Measurements from ENCODE around the gene TMEM263.

DNA sequence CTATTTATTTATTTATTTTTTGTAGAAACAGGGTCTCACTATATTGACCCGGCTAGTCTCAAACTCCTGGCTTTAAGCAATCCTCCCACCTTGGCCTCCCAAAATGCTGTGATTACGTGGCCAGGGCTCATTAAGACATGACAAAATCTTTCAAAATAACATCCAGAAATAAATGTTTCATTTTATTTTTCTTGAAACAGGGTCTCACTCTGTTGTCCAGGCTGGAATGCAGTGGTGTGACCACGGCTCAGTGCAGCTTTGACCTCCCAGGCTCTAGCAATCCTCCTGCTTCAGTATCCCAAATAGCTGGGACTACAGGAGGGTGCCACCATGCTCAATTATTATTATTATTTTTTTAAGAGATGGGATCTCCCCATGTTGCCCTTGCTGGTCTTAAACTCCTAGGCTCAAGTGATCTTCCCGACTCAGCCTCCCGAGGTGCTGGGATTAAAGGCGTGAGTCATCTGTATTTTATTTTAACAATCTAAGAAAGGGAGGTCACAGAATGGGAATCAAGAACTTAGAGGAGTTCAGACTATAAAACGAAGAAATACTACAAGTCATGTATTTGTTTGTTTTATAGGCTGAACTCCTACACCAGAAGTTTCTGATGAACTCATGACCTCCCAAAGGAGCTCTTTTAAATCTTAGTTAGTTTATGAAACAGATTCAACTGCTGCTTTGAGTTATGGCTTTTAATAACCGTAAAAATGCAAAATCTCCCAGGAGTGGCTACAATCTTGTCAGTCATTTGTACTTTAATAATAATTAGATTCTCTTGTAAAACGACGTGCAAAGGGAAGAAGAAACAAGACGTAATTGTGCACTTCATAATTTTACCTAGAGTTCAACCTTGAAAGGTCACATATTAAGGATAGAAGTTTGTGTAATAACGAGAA, 2.1 kb upstream of the TMEM263 start:
- TF ChIP-seq, protein P1, sequence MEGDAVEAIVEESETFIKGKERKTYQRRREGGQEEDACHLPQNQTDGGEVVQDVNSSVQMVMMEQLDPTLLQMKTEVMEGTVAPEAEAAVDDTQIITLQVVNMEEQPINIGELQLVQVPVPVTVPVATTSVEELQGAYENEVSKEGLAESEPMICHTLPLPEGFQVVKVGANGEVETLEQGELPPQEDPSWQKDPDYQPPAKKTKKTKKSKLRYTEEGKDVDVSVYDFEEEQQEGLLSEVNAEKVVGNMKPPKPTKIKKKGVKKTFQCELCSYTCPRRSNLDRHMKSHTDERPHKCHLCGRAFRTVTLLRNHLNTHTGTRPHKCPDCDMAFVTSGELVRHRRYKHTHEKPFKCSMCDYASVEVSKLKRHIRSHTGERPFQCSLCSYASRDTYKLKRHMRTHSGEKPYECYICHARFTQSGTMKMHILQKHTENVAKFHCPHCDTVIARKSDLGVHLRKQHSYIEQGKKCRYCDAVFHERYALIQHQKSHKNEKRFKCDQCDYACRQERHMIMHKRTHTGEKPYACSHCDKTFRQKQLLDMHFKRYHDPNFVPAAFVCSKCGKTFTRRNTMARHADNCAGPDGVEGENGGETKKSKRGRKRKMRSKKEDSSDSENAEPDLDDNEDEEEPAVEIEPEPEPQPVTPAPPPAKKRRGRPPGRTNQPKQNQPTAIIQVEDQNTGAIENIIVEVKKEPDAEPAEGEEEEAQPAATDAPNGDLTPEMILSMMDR (IDR thresholded peaks at IDR 0.05), result no peak
- no peak for TF ChIP-seq POLR2AphosphoS5 (IDR thresholded peaks at IDR 0.05; ENCODE audit: low read depth, low read length)
- TF ChIP-seq, protein P2, sequence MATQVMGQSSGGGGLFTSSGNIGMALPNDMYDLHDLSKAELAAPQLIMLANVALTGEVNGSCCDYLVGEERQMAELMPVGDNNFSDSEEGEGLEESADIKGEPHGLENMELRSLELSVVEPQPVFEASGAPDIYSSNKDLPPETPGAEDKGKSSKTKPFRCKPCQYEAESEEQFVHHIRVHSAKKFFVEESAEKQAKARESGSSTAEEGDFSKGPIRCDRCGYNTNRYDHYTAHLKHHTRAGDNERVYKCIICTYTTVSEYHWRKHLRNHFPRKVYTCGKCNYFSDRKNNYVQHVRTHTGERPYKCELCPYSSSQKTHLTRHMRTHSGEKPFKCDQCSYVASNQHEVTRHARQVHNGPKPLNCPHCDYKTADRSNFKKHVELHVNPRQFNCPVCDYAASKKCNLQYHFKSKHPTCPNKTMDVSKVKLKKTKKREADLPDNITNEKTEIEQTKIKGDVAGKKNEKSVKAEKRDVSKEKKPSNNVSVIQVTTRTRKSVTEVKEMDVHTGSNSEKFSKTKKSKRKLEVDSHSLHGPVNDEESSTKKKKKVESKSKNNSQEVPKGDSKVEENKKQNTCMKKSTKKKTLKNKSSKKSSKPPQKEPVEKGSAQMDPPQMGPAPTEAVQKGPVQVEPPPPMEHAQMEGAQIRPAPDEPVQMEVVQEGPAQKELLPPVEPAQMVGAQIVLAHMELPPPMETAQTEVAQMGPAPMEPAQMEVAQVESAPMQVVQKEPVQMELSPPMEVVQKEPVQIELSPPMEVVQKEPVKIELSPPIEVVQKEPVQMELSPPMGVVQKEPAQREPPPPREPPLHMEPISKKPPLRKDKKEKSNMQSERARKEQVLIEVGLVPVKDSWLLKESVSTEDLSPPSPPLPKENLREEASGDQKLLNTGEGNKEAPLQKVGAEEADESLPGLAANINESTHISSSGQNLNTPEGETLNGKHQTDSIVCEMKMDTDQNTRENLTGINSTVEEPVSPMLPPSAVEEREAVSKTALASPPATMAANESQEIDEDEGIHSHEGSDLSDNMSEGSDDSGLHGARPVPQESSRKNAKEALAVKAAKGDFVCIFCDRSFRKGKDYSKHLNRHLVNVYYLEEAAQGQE (IDR thresholded peaks at IDR 0.05; ENCODE audit: insufficient read depth in 1 of 2, low read depth in 2 of 2, low read length in 1 of 2), result no peak
